Tibial nerve (tissue), 4 donors: ENCODE measurements around the gene NPR3. TPM values are rescaled to one million over a fixed set of nuclear protein-coding genes. Genes with fewer than 3 reads are reported as not detected.
A peak's percentile ranks its signal among the peaks of the same experiment; 100 is the strongest.
"Not testable (repeated sequence)": the region's sequence is repeated elsewhere in the genome, so short reads cannot be mapped to it uniquely, and the experiment has no call there.

Experiments
- DNase-seq, 2 donors: peaks; one replicate each; pipeline ENCODE4 v3.0.0-alpha.2; 2019; ENCODE audit warnings: low spot score in 2 of 2
- H3K27ac ChIP-seq, 4 donors: fragments of 200-600 bp; sonication (generic) in 3 of 4; one replicate each; pipeline ENCODE4 v1.5.1; 2017 to 2019; ENCODE audit warnings: mild to moderate bottlenecking in 1 of 4
- H3K27me3 ChIP-seq, 2 donors: fragments of 200-600 bp; sonication (generic) in 1 of 2; one replicate each; pipeline versions ENCODE4 v1.5.1 to v1.6.0; 2017 to 2019
- H3K36me3 ChIP-seq, 3 donors: fragments of 200-600 bp; sonication (generic); one replicate each; pipeline ENCODE4 v1.5.1; 2018 to 2019
- H3K4me1 ChIP-seq, 4 donors: fragments of 200-600 bp; sonication (generic) in 3 of 4; one replicate each; pipeline ENCODE4 v1.5.1; 2017 to 2019
- H3K4me3 ChIP-seq, 4 donors: fragments of 200-600 bp; sonication (generic) in 3 of 4; one replicate each; pipeline ENCODE4 v1.5.1; 2017 to 2019; ENCODE audit warnings: mild to moderate bottlenecking in 1 of 4, moderate library complexity in 1 of 4
- H3K9me3 ChIP-seq, 4 donors: fragments of 200-600 bp; sonication (generic) in 3 of 4; one replicate each; pipeline ENCODE4 v1.5.1; 2017 to 2019
- CTCF ChIP-seq, 5 experiments: fragments of 200-600 bp in 3 of 5; fragments of 450-650 bp in 2 of 5; sonication (generic) in 3 of 5; IDR thresholded peaks; one replicate each; pipeline ENCODE4 v1.5.1; 2016 to 2019; ENCODE audit warnings: antibody characterized with exemption in 5 of 5, mild to moderate bottlenecking in 3 of 5, moderate library complexity in 2 of 5
- EP300 ChIP-seq, 2 donors: sonication (generic); formaldehyde crosslinking; IDR thresholded peaks; one replicate each; pipeline ENCODE4 v1.6.1; 2017; ENCODE audit warnings: antibody characterized with exemption in 2 of 2, mild to moderate bottlenecking in 1 of 2
- POLR2A ChIP-seq, 2 donors: fragments of 450-650 bp; IDR thresholded peaks; one replicate each; pipeline ENCODE4 v1.6.1; 2017; ENCODE audit warnings: antibody characterized with exemption in 2 of 2, mild to moderate bottlenecking in 2 of 2, moderate library complexity in 2 of 2
- WGBS, 2 donors: methylation state at CpG; one replicate each; pipeline ENCODE4 v1.1.5; 2018; 5-methylcytosine and 5-hydroxymethylcytosine counted together
- total RNA-seq, 4 donors: library from RNA; depleted of rRNA; stranded (reverse); fragments of >200 nt; gene quantifications; one replicate each; pipeline ENCODE4 v1.1.0, GENCODE V29; 2016

NPR3 gene
- total RNA-seq, 4 donors from 2014 or later = 10.8 to 81.5 (median 32.5) TPM

GRCh38 chr5:32802764-32803163 is 91.6 kb downstream of the NPR3 start:
- no peak overlapping the region for H3K4me3 ChIP-seq
- no peak for DNase-seq
- H3K27ac ChIP-seq = no peak overlapping the region
- H3K27me3 ChIP-seq = no peaks in the 10 kb centered on the region
- TF ChIP-seq POLR2A (IDR thresholded peaks at IDR 0.05) = no peak
- no peak for TF ChIP-seq EP300 (IDR thresholded peaks at IDR 0.05)
- TF ChIP-seq CTCF (IDR thresholded peaks at IDR 0.05) = no peak
- H3K4me1 ChIP-seq = peaks cover 0 to 3% (median 0%) of the 10 kb centered on the region in 4 donors
- peaks cover 0 to 12% (median 1%) of the 10 kb centered on the region in 4 donors for H3K9me3 ChIP-seq
- 92 to 93% methylated on average over 7 of the region's 7 CpGs for WGBS, 2 donors
- no peaks in the 10 kb centered on the region for H3K36me3 ChIP-seq

DNA sequence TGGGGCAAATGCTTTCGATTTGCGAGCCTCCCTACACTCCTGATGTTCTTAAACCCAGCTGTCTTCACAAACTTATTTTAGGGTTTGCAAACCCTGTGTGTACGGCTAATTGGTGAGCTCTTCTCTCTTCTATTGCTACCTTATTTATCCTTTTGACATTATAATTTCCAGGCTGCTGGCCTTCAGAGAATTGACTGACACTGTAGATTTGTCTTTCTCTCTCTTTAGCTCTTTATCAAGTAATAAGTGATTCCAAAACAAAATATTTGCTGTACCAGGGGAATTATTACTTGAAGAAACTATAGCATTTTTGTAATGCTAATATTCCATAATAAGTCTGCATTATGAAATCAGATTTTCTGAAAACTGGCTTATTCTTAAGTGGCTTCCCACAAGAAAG is 92.5 kb downstream of the NPR3 start:
- WGBS, 2 donors = 65 to 67% methylated on average over 3 of the region's 3 CpGs
- H3K4me1 ChIP-seq = peaks cover 0 to 3% (median 0%) of the 10 kb centered on the region in 4 donors
- no peaks in the 10 kb centered on the region for H3K27me3 ChIP-seq
- peak overlapping the region in 1 of 4 donors; percentile 14 for H3K27ac ChIP-seq
- no peak for DNase-seq
- H3K9me3 ChIP-seq = peaks cover 0 to 12% (median 1%) of the 10 kb centered on the region in 4 donors
- no peak overlapping the region for H3K4me3 ChIP-seq
- H3K36me3 ChIP-seq = no peaks in the 10 kb centered on the region
- no peak for TF ChIP-seq EP300 (IDR thresholded peaks at IDR 0.05)
- TF ChIP-seq CTCF (IDR thresholded peaks at IDR 0.05) = no peak
- no peak for TF ChIP-seq POLR2A (IDR thresholded peaks at IDR 0.05)

DNA sequence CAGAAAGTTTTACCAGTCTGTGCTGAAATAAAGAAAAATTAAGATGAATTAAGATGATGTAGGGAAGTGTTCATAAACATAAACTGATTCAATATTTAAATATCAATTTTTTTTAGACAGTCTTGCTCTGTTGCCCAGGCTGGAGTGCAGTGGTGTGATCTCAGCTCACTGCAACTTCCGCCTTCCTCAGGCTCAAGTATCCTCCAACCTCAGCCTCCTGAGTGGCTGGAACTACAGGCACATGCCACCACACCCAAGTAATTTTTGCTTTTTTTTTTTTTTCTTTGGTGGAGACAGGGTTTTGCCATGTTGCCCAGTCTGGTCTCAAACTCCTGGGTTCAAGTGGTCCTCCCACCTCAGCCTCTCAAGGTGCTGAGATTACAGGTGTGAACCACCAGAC is 94.3 kb downstream of the NPR3 start:
- not testable (repeated sequence) for DNase-seq, H3K4me1 ChIP-seq, H3K27ac ChIP-seq, H3K4me3 ChIP-seq, H3K27me3 ChIP-seq, H3K36me3 ChIP-seq
- 93 to 95% methylated on average over 1 of the region's 1 CpG for WGBS, 2 donors
- H3K9me3 ChIP-seq = peaks cover 0 to 12% (median 1%) of the 10 kb centered on the region in 4 donors

DNA sequence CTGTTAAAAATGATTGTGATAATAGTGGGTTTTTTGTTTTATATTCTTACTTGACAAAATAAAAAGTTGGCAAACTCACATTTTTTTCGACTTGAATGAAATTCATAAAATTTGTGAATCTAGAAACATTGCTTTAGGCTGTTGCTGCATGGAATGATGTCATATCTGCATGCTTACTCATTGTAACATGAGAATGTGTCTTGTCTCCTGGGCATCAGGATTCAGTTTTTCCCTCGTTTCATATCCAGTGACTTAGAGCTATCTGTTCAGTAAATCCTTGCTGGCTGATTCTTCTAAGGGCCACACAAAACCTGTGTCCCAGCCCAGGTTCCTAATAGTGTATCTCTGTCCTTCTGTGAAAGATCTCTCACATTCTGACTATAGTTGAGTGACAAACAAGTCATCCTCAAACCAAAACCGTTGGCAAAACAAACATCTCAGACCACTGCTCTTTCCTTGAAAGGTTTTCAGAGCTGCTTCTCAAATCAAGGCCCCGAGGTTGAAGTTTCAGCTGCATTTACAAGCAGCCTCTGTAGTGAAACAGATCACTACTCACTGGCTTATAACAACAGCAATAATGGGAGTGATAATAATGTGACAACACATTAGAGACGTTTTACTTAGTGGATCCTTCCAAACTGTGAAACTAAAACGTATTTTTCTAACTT is 95.0 kb downstream of the NPR3 start:
- Histone ChIP-seq H3K27me3 (no peaks in the 10 kb centered on the region), H3K9me3 (peaks cover 0 to 7% (median 0%) of the 10 kb centered on the region in 4 donors), H3K27ac (peak overlapping the region in 2 of 4 donors; percentile 57 to 63), H3K4me1 (peaks cover 0 to 11% (median 0%) of the 10 kb centered on the region in 4 donors), H3K4me3 (no peak overlapping the region), H3K36me3 (no peaks in the 10 kb centered on the region)
- TF ChIP-seq CTCF (IDR thresholded peaks at IDR 0.05) (no peak), POLR2A (IDR thresholded peaks at IDR 0.05) (no peak), EP300 (IDR thresholded peaks at IDR 0.05) (no peak)
- DNase-seq = peak in 1 of 2 donors; percentile 25
- 15% methylated on average over 6 of the region's 6 CpGs for WGBS, 2 donors

DNA sequence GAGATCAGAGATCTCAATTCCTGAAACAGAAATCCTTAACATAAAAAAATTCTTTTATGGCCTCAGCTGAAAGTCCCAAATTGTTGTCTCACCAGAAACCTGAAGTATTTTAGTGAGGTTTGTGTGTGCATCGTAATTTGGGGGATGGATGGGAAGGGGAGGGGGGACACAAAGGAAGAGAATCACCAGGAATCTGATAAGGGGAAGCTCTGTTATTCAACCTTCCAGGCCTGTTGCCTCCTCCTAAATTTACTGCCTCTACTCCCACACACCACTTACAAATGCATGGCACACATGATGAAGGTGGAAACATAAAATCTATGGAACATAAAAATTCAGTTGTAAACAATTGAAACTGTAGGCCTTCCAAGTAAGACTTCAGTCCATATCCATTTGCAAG is 97.7 kb downstream of the NPR3 start:
- TF ChIP-seq EP300 (IDR thresholded peaks at IDR 0.05) (no peak), POLR2A (IDR thresholded peaks at IDR 0.05) (no peak), CTCF (IDR thresholded peaks at IDR 0.05) (no peak)
- no peaks in the 10 kb centered on the region for H3K9me3 ChIP-seq
- H3K4me1 ChIP-seq = peaks cover 0 to 10% (median 0%) of the 10 kb centered on the region in 4 donors
- H3K36me3 ChIP-seq = no peaks in the 10 kb centered on the region
- H3K27me3 ChIP-seq = no peaks in the 10 kb centered on the region
- H3K27ac ChIP-seq = no peak overlapping the region
- no peak overlapping the region for H3K4me3 ChIP-seq
- 50 to 70% methylated on average over 1 of the region's 1 CpG for WGBS, 2 donors
- no peak for DNase-seq
